Left lung (tissue), 10 donors: ENCODE results near the gene POLR3C. TPM values are rescaled to one million over a fixed set of nuclear protein-coding genes. Genes with fewer than 3 reads are reported as not detected.
"Not testable (repeated sequence)": the region's sequence is repeated elsewhere in the genome, so short reads cannot be mapped to it uniquely, and the experiment has no call there.

Source experiments
- ATAC-seq: fragments of 200-7000 bp; cut with Tn5 transposase; one replicate; pipeline ENCODE4 v1.9.1; 2020; ENCODE audit warnings: moderate library complexity
- DNase-seq, 4 donors: peaks; one replicate each; pipeline ENCODE4 v3.0.0-alpha.2; 2013 to 2020
- H3K27ac ChIP-seq, 2 donors: fragments of 200-600 bp; sonication (generic) in 1 of 2; one replicate each; pipeline versions ENCODE4 v1.5.0 to v1.8.0; 2020 to 2021
- H3K27me3 ChIP-seq, 2 donors: fragments of 200-600 bp; sonication (generic) in 1 of 2; one replicate each; pipeline versions ENCODE4 v1.5.0 to v1.8.0; 2020 to 2021
- H3K36me3 ChIP-seq, 2 donors: fragments of 200-600 bp; sonication (generic) in 1 of 2; one replicate each; pipeline versions ENCODE4 v1.5.0 to v1.8.0; 2020 to 2021
- H3K4me1 ChIP-seq, 2 donors: fragments of 200-600 bp; one replicate each; pipeline ENCODE4 v1.8.0; 2021
- H3K4me3 ChIP-seq, 2 donors: fragments of 200-600 bp; sonication (generic) in 1 of 2; one replicate each; pipeline versions ENCODE4 v1.5.0 to v1.8.0; 2020 to 2021; ENCODE audit warnings: mild to moderate bottlenecking in 1 of 2
- H3K9me3 ChIP-seq, 2 donors: fragments of 200-600 bp; sonication (generic) in 1 of 2; one replicate each; pipeline versions ENCODE4 v1.5.0 to v1.8.0; 2020 to 2021
- intact Hi-C, 2 donors: fragments of 100-400 bp; cut with DNase I; formaldehyde crosslinking; loops; one replicate each; pipeline versions ENCODE4 v1.11.2 to v1.14.2; 2022
- polyA plus RNA-seq, 6 donors: library from polyadenylated mRNA; unstranded; fragments of 120-200 nt; gene quantifications; one replicate each; pipeline ENCODE4 v1.2.1, GENCODE V29; 2013; ENCODE audit not compliant: insufficient read length in 6 of 6
- total RNA-seq, 2 donors: library from RNA; stranded (reverse); fragmentation: NEBNext Ultra II Directional; extraction: Animal tissue kit (Norgen Biotek cat#: 25700); gene quantifications; one replicate each; pipeline ENCODE4 v1.2.1, GENCODE V29; 2021
- TF ChIP-seq, protein P1 (sequence below), 2 donors: fragments of 200-600 bp; sonication (generic) in 1 of 2; IDR thresholded peaks; one replicate each; pipeline versions ENCODE4 v1.5.0 to v1.8.0; 2021; ENCODE audit warnings: antibody characterized with exemption in 2 of 2
- donor health status: DM: no; HTN: yes; CAD: no.
- donor health status: DM: no; HTN: no; CAD: no.

The POLR3C gene
- total and polyA plus RNA-seq, 8 donors, result 20.1 to 40.6 (median 35.1) TPM

DNA sequence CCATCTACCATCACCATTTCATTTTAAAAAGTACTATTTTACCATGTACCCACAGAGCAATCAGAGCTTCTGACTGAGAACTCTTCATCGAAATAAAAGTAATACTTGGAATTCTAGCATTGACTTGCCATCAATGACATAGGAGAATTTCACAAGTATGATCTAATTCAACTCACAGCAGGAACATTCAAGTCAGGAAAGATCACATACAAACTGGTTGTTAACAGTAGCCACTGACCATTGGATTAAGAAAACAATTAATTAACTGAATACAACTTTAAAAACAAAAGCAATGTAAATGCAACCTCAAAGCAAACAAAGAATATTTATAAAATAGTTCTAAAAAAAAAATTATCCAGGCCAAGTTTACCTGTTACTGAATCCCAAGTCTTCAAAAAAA is 18.9 kb upstream of the POLR3C start:
- H3K27ac ChIP-seq, result no peak overlapping the region
- TF ChIP-seq, protein P1, sequence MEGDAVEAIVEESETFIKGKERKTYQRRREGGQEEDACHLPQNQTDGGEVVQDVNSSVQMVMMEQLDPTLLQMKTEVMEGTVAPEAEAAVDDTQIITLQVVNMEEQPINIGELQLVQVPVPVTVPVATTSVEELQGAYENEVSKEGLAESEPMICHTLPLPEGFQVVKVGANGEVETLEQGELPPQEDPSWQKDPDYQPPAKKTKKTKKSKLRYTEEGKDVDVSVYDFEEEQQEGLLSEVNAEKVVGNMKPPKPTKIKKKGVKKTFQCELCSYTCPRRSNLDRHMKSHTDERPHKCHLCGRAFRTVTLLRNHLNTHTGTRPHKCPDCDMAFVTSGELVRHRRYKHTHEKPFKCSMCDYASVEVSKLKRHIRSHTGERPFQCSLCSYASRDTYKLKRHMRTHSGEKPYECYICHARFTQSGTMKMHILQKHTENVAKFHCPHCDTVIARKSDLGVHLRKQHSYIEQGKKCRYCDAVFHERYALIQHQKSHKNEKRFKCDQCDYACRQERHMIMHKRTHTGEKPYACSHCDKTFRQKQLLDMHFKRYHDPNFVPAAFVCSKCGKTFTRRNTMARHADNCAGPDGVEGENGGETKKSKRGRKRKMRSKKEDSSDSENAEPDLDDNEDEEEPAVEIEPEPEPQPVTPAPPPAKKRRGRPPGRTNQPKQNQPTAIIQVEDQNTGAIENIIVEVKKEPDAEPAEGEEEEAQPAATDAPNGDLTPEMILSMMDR (IDR thresholded peaks at IDR 0.05), result no peak
- intact Hi-C loops, result no loop called here
- H3K4me3 ChIP-seq, result no peak overlapping the region
- no peaks in the 10 kb centered on the region for H3K27me3 ChIP-seq
- ATAC-seq, result no peak
- H3K36me3 ChIP-seq, result no peaks in the 10 kb centered on the region
- no peak for DNase-seq
- no peaks in the 10 kb centered on the region for H3K9me3 ChIP-seq
- H3K4me1 ChIP-seq, result peaks cover 0 to 14% of the 10 kb centered on the region in 2 donors

DNA sequence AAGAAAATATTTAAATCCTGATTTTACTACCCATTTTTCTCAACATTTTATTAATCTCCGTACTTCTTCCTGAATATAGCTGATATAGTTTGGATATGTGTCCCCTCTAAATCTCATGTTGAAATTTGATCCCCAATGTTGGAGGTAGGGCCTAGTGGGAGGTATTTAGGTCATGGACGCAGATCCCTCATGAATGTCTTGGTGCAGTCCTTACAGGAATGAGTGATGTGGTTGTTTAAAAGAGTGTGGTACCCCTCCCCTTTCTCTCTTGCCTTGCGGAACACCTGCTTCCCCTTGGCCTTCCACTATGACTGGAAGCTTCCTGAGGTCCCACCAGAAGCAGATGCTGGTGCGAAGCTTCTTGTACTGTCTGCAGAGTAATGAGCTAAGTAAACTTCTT is 17.6 kb upstream of the POLR3C start:
- TF ChIP-seq, protein P1 (IDR thresholded peaks at IDR 0.05), result no peak
- no peaks in the 10 kb centered on the region for H3K27me3 ChIP-seq
- no peaks in the 10 kb centered on the region for H3K36me3 ChIP-seq
- H3K4me1 ChIP-seq, result peaks cover 0 to 14% of the 10 kb centered on the region in 2 donors
- no peak overlapping the region for H3K27ac ChIP-seq
- no peak for DNase-seq
- no peak for ATAC-seq
- no peaks in the 10 kb centered on the region for H3K9me3 ChIP-seq
- H3K4me3 ChIP-seq, result no peak overlapping the region
- intact Hi-C loops, result no loop called here

DNA sequence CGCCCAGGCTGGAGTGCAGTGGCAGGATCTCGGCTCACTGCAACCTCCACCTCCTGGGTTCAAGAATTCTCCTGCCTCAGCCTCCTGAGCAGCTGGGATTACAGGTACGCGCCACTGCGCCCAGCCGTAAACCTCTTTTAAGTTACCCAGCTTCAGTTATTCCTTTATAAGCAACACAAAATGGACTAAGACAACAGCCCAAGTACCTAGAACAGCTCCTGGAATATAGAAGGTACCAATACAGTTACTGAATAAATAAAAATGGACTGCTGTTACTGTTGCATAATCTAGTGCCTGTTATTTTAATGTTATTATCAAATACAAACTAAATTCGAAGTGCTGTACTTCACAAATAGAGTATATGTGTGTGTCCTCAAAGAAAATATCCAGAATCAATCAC is 17.2 kb upstream of the POLR3C start:
- no peak overlapping the region for H3K4me3 ChIP-seq
- H3K4me1 ChIP-seq, result peaks cover 0 to 14% of the 10 kb centered on the region in 2 donors
- no peaks in the 10 kb centered on the region for H3K27me3 ChIP-seq
- H3K27ac ChIP-seq, result no peak overlapping the region
- no peaks in the 10 kb centered on the region for H3K9me3 ChIP-seq
- no peak for DNase-seq
- no peaks in the 10 kb centered on the region for H3K36me3 ChIP-seq
- intact Hi-C loops, result no loop called here
- TF ChIP-seq, protein P1 (IDR thresholded peaks at IDR 0.05), result no peak
- no peak for ATAC-seq

DNA sequence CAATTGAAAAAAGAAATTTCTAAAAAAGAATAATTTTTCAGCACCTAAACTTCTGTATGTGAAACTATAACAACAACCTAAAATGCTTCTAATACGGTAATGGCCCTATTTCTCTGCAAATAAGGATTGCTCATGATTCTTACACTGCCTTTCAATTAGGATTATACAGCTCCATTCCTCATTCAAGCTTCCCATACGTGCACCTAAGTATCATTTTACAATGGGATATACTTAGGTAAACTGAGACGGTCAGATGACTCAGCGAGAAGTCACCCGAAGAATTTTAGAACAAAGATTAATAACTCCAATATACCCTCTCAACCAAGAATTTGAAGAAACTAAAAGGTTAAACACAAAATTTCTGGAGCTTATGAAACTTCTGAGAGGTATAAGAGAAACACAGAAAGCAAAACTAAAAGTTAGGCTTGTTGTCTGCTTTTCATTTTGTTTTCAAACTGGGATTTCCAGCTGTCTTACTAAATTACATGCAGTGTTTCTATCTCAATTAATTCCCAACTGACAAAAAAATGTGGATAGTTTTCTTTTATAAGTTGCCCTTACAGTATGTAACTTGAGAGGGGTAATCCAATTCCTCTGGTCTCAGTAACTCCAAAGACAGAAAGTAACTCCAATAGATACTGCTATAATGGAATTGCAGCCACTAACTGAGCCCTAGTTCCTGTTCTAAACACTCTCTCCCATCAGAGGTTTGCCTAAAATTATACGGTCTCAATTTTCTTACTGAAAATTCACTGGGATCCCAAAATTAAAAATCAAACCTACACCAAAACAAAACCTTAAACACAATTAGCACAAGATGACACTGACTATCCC is 10.8 kb upstream of the POLR3C start:
- H3K27ac ChIP-seq, DNase-seq, ATAC-seq, H3K36me3 ChIP-seq, H3K9me3 ChIP-seq, intact Hi-C loops, H3K4me3 ChIP-seq, H3K4me1 ChIP-seq, H3K27me3 ChIP-seq: not testable (repeated sequence)

DNA sequence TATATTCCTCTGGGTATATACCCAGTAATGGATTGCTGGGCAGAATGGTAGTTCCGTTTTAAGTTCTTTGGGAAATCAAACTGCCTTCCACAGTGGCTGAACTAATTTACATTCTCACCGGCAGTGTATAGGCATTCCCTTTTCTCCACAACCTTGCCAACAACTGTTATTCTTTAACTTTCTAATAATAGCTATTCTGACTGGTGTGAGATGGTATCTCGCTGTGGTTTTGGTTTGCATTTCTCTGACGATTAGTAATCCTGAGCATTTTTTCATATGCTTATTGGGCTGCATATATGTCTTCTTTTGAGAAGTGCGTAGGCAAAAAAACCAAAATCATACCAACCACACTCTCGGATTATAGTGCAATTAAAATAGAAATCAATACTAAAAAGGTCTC is 5.9 kb upstream of the POLR3C start:
- intact Hi-C loops, H3K4me3 ChIP-seq, H3K27me3 ChIP-seq, DNase-seq, H3K36me3 ChIP-seq, ATAC-seq, H3K4me1 ChIP-seq, H3K9me3 ChIP-seq, H3K27ac ChIP-seq: not testable (repeated sequence)

DNA sequence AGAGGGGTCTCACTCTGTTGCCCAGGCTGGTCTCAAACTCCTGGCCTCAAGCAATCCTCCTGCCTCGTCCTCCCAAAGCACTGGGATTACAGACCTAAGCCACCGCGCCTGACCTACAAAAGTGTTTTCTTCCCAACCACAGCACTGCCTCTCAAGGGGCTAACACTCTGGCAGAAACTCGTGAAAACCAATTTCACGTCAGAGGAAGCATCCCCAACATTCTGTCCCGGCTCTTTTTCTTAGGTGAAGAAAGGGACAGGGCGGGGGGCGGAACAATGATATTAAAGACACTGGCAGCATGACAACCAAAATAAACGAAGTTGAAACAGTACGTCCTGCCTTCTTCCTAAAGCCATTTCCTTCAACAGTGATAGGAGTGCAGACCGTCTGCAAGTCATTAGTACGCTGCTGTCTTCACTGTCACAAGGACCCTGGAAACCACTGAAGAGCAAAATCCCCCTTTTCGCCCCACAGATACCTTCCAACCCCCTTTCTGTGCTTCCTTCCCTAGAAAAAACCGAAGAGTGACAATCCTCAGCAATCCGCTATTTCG is 1.1 kb upstream of the POLR3C start:
- H3K27ac ChIP-seq, ATAC-seq, intact Hi-C loops: not testable (repeated sequence)

More for the DNA sequence above, 1.1 kb upstream of the POLR3C start:
- not testable (repeated sequence) for DNase-seq, H3K9me3 ChIP-seq, H3K27me3 ChIP-seq
- H3K4me3 ChIP-seq, result peak overlapping the region in 1 of 2 donors; percentile 73
- H3K4me1 ChIP-seq, result peaks cover 0 to 17% of the 10 kb centered on the region in 2 donors
- peaks cover 0 to 20% of the 10 kb centered on the region in 2 donors for H3K36me3 ChIP-seq
